DMS79 (cell line): ENCODE data around the gene ABL1.

Experiments used
- DNase-seq: peaks from one replicate; lab custom pipeline; 2025; lab: John Stamatoyannopoulos, UW

ABL1 gene

GRCh38 chr9:130918101-130918825, 83.2 kb downstream of the ABL1 start:
- DNase-seq, result no peak

GRCh38 chr9:130918826-130919558, 83.9 kb downstream of the ABL1 start:
- no peak for DNase-seq

DNA sequence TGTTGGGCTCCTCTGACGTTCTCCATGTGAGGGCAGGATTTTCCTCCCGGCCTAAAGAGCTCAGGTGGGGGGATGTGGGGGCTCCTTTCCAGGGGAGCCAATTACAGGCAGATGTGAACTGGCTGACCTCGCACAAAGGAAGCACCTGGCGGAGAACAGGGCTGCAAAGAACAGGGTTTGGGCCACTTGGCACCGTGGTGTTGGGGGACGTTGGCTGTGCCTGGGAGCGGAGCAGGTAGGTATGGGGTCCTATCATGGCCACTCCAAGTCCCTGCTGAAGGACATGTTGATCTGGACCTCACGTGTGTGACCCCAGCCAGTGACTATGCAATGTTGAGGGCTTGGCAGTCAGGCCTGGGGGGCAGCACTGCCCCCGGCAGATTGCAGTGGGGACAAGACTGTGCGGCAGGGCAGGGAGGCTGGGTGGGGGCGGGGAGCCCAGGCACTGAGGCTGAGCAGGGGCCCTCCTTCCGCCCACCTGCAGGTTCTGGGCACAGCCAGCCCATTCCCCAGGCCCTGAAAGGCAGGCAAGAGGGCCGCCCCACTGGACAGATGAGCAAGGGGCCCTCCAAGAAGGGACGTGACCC, 84.6 kb downstream of the ABL1 start:
- no peak for DNase-seq

- no peak for DNase-seq
Measured at GRCh38 chr9:130920233-130920632, 85.2 kb downstream of the ABL1 start.

GRCh38 chr9:130920762-130921299, 85.8 kb downstream of the ABL1 start:
- no peak for DNase-seq

GRCh38 chr9:130921300-130921988, 86.4 kb downstream of the ABL1 start:
- no peak for DNase-seq

DNA sequence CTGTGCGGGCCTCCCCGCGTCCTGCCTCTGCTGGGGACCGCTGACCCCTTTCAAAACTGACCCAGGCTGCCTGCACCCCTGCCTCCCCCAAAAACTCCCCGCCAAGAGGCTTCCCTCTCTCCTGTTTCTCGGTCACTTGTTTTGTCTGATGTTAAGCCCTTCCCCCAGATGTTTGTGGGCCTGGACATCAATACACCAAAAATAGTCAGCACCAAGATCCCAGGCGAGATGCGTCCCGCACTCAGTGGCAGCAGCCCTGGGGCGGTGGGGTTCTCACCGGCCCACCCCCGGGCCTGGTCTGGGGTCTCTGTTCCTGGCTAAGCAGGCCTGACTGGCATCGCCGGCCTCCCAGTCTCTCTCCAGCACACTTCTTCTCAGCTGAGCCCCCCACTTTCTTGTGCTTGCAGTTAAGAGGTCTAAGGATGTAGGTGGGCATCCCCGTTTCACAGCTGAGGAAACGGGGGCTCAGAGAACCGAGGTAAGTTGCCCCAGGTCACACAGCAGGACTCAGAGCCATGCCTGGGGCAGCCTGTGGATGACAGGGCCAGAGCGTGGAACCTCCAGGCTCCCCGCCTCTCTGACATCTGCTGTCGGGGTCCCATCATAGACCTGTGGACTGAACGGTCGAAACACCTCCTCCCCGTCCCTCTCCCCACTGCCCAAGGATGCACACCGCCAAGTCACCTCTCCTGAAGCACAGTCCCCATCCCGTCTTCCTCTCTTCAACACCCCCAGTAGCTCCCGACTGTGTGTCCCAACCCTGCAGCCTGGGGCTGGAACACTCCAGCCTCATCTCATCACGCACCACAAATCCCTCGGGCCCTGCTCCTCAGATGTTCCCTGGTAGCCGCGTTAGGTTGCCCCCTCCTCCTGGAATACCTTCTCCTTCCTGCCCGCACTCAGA, 87.2 kb downstream of the ABL1 start:
- DNase-seq, result no peak

- no peak for DNase-seq
Measured at GRCh38 chr9:130922893-130923610, 88.0 kb downstream of the ABL1 start.

- no peak for DNase-seq
Measured at GRCh38 chr9:130923611-130924447, 88.8 kb downstream of the ABL1 start.

DNA sequence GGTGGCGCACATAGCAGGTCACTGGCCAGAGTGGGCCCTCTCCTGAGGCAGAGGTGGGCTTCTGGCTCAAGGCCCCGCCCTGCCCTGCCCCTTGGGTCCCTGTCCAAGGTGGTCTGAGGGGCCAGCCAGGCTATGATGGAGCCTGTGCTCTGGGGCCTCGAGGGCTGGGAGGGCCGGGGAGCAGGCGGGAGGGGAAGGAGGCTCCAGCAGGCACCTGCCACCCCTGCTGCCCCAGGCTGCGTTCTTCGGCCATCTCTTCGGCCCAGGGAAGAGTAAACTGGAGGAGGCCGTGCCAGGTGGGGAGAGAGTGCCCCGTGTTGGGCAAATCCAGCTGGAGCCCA, 89.4 kb downstream of the ABL1 start:
- DNase-seq, result no peak

GRCh38 chr9:130925050-130925678, 90.1 kb downstream of the ABL1 start:
- no peak for DNase-seq

DNA sequence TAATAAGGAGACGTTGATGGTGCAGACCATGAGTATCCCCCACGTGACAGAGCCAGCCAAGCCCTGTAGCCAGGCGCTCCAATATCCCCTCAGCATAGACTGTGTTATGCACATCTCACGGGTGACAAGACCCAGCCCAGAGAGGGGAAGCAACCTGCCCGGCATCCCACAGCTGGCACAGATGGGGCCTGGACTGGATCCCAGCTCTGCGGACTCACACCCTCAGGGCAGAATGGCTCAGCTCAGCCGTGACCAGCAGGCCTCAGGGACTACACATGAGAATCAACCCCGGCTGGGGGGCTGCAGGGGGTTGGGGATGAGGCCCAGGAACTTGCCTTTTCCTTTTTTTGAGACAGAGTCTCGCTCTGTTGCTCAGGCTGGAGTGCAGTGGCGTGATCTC, 92.3 kb downstream of the ABL1 start:
- DNase-seq, result no peak

DNA sequence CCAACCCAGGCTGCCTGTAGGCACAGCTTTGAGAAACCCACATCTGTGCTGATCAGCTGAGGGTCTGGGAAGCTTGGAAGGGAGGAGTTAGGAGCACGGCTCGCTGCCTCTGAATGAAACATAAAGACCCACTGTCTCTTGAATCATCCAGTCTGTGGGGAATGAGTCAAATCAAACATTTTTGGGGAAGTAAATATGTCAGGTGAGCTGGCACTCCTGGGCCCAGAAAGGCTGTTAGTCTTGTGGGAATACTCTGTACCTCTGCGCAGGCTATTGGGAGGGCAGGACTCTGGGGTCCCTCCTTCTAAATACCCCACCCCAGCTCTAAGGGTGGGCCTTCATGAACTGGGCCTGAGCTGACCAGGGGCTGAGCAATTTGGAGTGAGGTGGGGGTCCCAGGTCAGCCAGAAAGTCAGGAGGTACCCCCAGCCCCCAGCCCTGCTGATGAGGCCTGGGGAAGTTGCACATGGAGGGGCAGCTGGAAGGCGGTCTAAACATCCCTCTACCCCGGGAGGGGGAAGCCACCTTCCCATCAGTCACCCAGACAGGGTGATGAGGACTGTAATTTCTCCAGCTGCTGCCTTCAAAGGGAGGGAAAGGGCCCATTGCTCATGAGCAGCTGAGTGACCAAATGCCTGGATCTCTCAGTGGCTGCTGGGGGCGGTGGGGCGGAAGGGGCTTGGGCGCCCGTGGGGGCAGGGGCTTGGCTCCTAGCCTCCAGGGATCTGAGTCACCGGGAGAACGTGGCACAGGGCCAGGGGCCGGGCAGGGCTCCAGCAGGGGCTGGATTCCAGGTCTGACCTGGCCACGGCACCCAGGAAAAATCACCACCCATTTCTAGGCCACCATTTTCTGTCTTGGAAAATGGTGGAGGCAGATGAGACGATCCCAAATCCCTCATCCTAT, 93.2 kb downstream of the ABL1 start:
- no peak for DNase-seq

GRCh38 chr9:130929571-130930038, 94.6 kb downstream of the ABL1 start:
- no peak for DNase-seq

- no peak for DNase-seq
Measured at GRCh38 chr9:130930132-130930803, 95.2 kb downstream of the ABL1 start.

- no peak for DNase-seq
Measured at GRCh38 chr9:130930804-130931349, 95.8 kb downstream of the ABL1 start.
